Fibroblast of villous mesenchyme (primary cell): ENCODE measurements around the gene DCST1. TPM values are rescaled to one million over a fixed set of nuclear protein-coding genes. Genes with fewer than 3 reads are reported as not detected.

Experiments used
- DNase-seq: peaks from one replicate; pipeline ENCODE4 v3.0.0-alpha.2; 2010; ENCODE audit warnings: low read depth
- H3K4me3 ChIP-seq: 2 replicates; pipeline ENCODE4 v1.5.1; 2011; ENCODE audit warnings: low read depth, mild to moderate bottlenecking, low read length
- total RNA-seq: library from RNA; depleted of rRNA; stranded (reverse); fragments of >200 nt; gene quantifications from 2 replicates; pipeline ENCODE4 v1.2.3, GENCODE V29; 2012
- TF ChIP-seq, protein P1 (sequence below): IDR thresholded peaks from 2 replicates; pipeline ENCODE4 v1.5.1; 2012; ENCODE audit warnings: low read depth, mild to moderate bottlenecking, low read length; ENCODE audit not compliant: insufficient read depth

DCST1 gene
- total RNA-seq, 1 donor = not detected

DNA sequence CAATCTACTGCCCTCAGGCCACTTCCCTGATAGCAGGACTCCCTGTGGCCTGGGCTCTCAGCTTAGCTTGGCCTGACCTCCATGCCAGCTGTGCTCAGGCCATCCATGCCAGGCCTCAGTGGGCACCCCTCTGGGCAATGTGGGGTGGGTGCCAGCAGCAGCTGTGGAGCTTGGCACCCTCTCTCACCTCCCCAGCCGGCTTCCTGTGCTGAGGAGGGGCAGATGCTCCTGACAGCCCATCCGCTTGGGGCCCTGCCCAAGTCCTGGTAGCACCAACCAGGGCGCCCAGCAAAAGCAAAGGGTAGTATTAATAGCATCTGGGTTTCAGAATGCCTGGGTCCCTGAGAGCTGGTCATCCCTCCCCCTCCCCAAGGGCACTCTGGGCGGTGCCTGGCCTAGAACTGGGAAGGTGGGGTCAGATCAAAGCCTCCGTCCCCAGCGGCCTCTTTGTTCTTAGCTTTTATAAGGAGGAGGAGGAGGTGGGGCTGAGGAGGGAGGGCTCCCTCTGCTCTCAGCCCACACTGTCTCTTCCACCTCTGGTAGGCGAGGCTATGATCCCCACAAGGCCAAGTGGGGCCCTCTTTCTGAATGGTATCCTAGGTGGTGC is 36.0 kb downstream of the DCST1 start:
- TF ChIP-seq, protein P1, sequence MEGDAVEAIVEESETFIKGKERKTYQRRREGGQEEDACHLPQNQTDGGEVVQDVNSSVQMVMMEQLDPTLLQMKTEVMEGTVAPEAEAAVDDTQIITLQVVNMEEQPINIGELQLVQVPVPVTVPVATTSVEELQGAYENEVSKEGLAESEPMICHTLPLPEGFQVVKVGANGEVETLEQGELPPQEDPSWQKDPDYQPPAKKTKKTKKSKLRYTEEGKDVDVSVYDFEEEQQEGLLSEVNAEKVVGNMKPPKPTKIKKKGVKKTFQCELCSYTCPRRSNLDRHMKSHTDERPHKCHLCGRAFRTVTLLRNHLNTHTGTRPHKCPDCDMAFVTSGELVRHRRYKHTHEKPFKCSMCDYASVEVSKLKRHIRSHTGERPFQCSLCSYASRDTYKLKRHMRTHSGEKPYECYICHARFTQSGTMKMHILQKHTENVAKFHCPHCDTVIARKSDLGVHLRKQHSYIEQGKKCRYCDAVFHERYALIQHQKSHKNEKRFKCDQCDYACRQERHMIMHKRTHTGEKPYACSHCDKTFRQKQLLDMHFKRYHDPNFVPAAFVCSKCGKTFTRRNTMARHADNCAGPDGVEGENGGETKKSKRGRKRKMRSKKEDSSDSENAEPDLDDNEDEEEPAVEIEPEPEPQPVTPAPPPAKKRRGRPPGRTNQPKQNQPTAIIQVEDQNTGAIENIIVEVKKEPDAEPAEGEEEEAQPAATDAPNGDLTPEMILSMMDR = no peak
- H3K4me3 ChIP-seq = no peak overlapping the region
- no peak for DNase-seq

DNA sequence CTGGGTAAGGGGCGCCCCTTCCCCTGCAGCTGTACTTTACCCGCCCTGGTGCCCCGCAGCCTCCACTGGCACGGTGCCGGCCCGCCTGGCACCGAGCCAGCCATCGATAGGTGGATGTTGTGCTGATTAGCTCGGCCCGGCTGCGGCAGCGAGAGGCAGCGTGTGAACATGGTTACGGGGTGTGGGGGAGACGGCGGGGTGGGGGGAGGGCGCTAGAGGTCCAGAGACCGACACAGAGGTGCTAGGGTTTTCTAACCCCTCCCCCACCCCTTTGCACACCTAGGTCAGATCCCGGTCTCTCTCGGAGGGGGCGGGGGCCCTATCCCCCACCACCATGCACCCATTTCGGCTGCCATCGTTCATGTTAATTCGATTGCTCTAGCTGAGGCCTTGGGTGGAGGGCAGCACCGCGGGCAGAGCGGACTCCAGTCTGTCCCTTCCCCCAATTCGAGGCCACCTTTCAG is 36.6 kb downstream of the DCST1 start:
- H3K4me3 ChIP-seq = peak overlapping the region; percentile 57

DNA sequence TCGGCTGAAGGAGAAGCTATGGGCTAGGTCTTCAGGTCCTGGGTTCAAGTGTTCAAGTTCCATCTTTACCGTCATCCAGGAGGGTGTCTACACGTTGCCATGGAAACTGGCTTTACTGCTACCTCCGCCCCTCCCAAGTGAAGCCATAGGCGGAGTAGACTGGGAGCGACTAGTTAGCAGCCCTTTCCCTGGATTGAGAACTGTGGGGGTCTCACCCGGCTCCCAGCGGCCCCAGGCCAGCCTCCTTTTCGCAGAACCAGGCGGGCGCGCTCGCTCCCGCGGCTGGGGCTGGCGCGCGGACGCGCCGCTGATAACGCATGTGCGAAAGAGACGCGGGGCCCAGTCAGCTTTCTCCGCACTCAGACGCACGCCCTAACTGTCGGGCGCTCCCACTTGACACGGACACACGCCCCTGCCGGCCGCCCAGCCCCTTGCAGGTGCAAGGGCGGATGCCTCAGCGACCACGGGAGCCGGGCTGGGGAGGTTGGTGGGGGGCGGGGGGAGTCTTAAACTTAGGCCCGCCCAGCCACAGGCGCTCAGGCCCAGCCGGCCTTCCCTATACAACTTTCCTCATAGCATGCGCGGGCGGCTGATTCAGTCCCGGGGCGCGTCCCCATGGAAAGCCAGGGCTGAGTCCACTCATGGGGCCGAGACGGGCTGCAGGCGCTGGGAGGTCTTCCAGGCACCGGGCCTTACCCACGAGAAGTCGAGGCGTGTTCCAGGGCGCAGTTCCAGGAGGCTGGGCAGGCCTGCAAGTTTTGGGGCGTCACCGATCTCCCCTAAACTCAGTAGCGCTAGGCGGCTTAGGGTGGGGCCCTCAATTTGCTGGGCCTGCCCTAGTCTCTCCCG is 37.3 kb downstream of the DCST1 start:
- TF ChIP-seq, protein P1 = peak; percentile 45
- peak; percentile 75 for DNase-seq
- peak overlapping the region; percentile 57 for H3K4me3 ChIP-seq

More for the DNA sequence above, 36.6 kb downstream of the DCST1 start:
- no peak for DNase-seq
- TF ChIP-seq, protein P1 = no peak

DNA sequence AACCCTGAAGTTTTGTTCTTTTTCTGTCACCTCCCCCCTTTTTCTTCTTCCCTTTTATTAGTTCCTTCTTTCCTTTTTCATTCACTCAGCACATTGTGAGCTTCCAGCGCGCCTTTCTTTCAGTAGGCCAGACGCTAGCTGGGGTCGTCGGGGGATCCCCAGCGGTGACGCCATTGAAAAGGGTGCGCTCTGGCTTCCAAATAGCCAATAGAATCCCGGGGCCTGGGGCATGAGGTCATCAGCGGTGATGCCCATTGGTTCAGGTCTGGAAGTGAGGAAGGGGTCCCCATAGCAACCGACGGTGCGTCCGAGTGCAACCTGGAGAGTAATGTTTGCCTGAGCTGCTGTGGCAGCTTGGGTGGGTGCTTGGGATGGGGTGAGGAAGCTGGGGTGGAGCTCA is 38.1 kb downstream of the DCST1 start:
- no peak overlapping the region for H3K4me3 ChIP-seq
- TF ChIP-seq, protein P1 = no peak
- no peak for DNase-seq

DNA sequence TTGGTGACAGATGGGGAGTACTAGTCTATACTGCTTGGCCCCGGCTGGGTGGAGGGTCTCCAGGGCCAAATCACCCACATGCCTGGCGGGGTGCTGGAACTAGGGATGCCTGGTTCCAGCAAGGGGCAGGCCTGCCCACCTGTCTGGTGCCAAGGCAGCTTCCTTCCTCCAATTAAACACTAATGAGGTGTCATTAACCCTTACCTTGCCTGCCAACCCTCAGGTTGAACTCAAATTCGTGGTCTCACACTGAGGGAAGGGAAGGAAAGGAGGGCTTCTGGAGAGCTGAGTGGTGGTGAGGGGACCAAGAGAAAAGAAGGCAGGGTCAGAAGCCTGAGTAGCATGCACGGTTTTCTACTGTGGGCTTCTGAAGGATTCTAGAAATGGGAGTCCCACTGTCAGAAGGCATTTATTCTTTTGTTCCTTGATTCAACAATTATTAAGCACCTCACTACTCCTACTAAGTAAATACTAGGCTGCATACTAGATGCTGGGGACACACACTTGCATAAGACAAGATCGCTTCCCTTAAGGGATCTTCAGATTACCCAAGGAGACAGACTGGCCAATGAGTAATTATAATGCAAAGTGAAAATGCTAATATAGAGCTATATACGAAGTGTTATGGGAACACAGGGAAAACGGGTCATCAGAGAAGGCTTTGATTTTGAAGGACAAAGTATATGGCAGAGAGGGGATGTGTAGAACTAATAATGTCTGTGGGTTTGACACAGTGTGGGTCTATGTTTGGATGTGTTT is 39.1 kb downstream of the DCST1 start:
- no peak for DNase-seq

More for the DNA sequence above, 39.1 kb downstream of the DCST1 start:
- TF ChIP-seq, protein P1 = no peak
- no peak overlapping the region for H3K4me3 ChIP-seq
